ENCODE results near the gene POLR2C.
A peak's percentile ranks its signal among the peaks of the same experiment; 100 is the strongest.

POLR2C gene

GRCh38 chr16:57473906-57474305 lies 11.4 kb downstream of the POLR2C start:
- in situ Hi-C loops (cut with MboI; ENCODE audit: low sequenced_read_pairs, unreplicated experiment) = no loop called here
- no peak for TF ChIP-seq CTCF (IDR thresholded peaks at IDR 0.05; ENCODE audit: borderline replicate concordance, control extremely low read depth, extremely low read depth, insufficient read depth, missing control alignments)
- DNase-seq (ENCODE audit: low spot score) = no peak

GRCh38 chr16:57474671-57475661 lies 12.5 kb downstream of the POLR2C start:
- DNase-seq (ENCODE audit: low spot score) = no peak
- in situ Hi-C loops (cut with MboI; ENCODE audit: low sequenced_read_pairs, unreplicated experiment) = no loop called here
- no peak for TF ChIP-seq CTCF (IDR thresholded peaks at IDR 0.05; ENCODE audit: borderline replicate concordance, control extremely low read depth, extremely low read depth, insufficient read depth, missing control alignments)

GRCh38 chr16:57475711-57476339 lies 13.3 kb downstream of the POLR2C start:
- in situ Hi-C loops (cut with MboI; ENCODE audit: low sequenced_read_pairs, unreplicated experiment) = no loop called here
- peak; percentile 85 for TF ChIP-seq CTCF (IDR thresholded peaks at IDR 0.05; ENCODE audit: borderline replicate concordance, control extremely low read depth, extremely low read depth, insufficient read depth, missing control alignments)
- DNase-seq (ENCODE audit: low spot score) = peak; percentile 88

- in situ Hi-C loops (cut with MboI; ENCODE audit: low sequenced_read_pairs, unreplicated experiment) = no loop called here
- no peak for TF ChIP-seq CTCF (IDR thresholded peaks at IDR 0.05; ENCODE audit: borderline replicate concordance, control extremely low read depth, extremely low read depth, insufficient read depth, missing control alignments)
- no peak for DNase-seq (ENCODE audit: low spot score)
Measured at GRCh38 chr16:57476546-57477410, 14.3 kb downstream of the POLR2C start.

GRCh38 chr16:57477531-57478202 lies 15.2 kb downstream of the POLR2C start:
- TF ChIP-seq CTCF (IDR thresholded peaks at IDR 0.05; ENCODE audit: borderline replicate concordance, control extremely low read depth, extremely low read depth, insufficient read depth, missing control alignments) = no peak
- no peak for DNase-seq (ENCODE audit: low spot score)
- in situ Hi-C loops (cut with MboI; ENCODE audit: low sequenced_read_pairs, unreplicated experiment) = no loop called here
